OCI-LY1 (cell line): ENCODE results near the gene CD81.
"Not testable (repeated sequence)": the region's sequence is repeated elsewhere in the genome, so short reads cannot be mapped to it uniquely, and the experiment has no call there.

Experiments
- EZH2 ChIP-seq: fragments of 200-600 bp; sonication (generic), shearing (Covaris generic); IDR thresholded peaks from 2 replicates; pipeline ENCODE4 v1.8.0; 2017; ENCODE audit warnings: borderline replicate concordance, mixed run types, mild to moderate bottlenecking, antibody characterized with exemption, low read length, moderate library complexity, mixed read lengths
- TF ChIP-seq, protein P1 (sequence below): fragments of 200-600 bp; sonication (generic), shearing (Covaris generic); IDR thresholded peaks from 2 replicates; pipeline ENCODE4 v1.5.1; 2017; ENCODE audit warnings: mild to moderate bottlenecking, antibody characterized with exemption, low read length, moderate library complexity, mixed read lengths

DNA sequence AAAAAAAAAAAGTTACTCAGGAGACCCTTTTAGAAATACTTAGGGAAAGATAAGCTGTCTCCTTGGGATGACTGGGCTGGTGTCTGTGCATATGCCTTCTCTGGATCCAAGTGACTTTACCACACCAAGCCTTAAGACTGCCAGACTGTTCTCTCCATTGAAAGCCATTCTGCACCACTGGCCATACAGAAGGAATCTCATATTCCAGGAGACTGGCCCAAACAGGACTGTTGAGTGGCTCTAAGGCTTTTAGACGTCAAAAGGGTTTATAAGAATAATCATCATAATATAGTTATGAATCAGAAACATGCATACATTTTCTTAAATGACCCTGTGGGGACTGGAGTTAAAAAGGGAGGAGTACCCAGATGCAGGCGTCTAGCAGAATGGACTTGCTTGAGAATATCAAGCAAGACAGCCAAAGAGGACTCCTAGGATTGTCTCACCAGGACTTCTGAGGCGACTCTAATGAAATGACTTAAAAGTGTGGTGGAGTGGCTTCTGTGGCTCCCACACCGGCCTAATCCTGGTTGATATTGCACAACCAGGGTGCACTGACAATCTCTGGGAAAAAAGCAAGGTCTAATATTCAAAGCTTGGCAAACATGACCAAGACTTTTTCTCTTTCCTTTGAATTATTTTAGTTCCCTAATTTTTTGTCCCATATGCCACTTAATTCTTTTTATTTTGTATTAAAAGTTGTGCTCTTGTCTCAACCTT, 43.5 kb upstream of the CD81 start:
- TF ChIP-seq, protein P1, sequence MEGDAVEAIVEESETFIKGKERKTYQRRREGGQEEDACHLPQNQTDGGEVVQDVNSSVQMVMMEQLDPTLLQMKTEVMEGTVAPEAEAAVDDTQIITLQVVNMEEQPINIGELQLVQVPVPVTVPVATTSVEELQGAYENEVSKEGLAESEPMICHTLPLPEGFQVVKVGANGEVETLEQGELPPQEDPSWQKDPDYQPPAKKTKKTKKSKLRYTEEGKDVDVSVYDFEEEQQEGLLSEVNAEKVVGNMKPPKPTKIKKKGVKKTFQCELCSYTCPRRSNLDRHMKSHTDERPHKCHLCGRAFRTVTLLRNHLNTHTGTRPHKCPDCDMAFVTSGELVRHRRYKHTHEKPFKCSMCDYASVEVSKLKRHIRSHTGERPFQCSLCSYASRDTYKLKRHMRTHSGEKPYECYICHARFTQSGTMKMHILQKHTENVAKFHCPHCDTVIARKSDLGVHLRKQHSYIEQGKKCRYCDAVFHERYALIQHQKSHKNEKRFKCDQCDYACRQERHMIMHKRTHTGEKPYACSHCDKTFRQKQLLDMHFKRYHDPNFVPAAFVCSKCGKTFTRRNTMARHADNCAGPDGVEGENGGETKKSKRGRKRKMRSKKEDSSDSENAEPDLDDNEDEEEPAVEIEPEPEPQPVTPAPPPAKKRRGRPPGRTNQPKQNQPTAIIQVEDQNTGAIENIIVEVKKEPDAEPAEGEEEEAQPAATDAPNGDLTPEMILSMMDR, result not testable (repeated sequence)
- TF ChIP-seq EZH2, result not testable (repeated sequence)
